Hematopoietic multipotent progenitor cell treated with erythropoietin and hydrocortisone succinate and interleukin-3 and kit ligand, for 17 days (in vitro differentiated cells): ENCODE results near the gene ANKRD10.

Experiments used
- DNase-seq: peaks from one replicate; pipeline ENCODE4 v3.0.0-alpha.2; 2015; ENCODE audit warnings: low spot score

ANKRD10 gene

GRCh38 chr13:110914331-110915056 lies 375 bp downstream of the ANKRD10 start:
- no peak for DNase-seq

GRCh38 chr13:110914081-110914330 lies 863 bp downstream of the ANKRD10 start:
- DNase-seq = peak; percentile 47

- DNase-seq = peak; percentile 26
Observed at GRCh38 chr13:110913322-110914080, 1.4 kb downstream of the ANKRD10 start.

- no peak for DNase-seq
Observed at GRCh38 chr13:110912651-110913051, 2.2 kb downstream of the ANKRD10 start.

- no peak for DNase-seq
Observed at GRCh38 chr13:110911880-110912279, 3.0 kb downstream of the ANKRD10 start.

- no peak for DNase-seq
Observed at GRCh38 chr13:110910013-110910890, 4.6 kb downstream of the ANKRD10 start.

- DNase-seq = no peak
Observed at GRCh38 chr13:110907951-110908898, 6.6 kb downstream of the ANKRD10 start.

GRCh38 chr13:110907301-110907700 lies 7.6 kb downstream of the ANKRD10 start:
- no peak for DNase-seq

GRCh38 chr13:110904748-110905147 lies 10.1 kb downstream of the ANKRD10 start:
- DNase-seq = no peak

GRCh38 chr13:110902370-110902769 lies 12.5 kb downstream of the ANKRD10 start:
- no peak for DNase-seq

GRCh38 chr13:110897521-110897920 lies 17.3 kb downstream of the ANKRD10 start:
- DNase-seq = no peak

GRCh38 chr13:110897014-110897413 lies 17.9 kb downstream of the ANKRD10 start:
- no peak for DNase-seq

- DNase-seq = no peak
Observed at GRCh38 chr13:110894086-110894485, 20.8 kb downstream of the ANKRD10 start.

GRCh38 chr13:110893571-110893970 lies 21.3 kb downstream of the ANKRD10 start:
- DNase-seq = no peak

- DNase-seq = no peak
Observed at GRCh38 chr13:110890279-110891165, 24.3 kb downstream of the ANKRD10 start.

GRCh38 chr13:110888390-110888789 lies 26.5 kb downstream of the ANKRD10 start:
- DNase-seq = no peak

GRCh38 chr13:110887597-110888333 lies 27.1 kb downstream of the ANKRD10 start:
- no peak for DNase-seq

- no peak for DNase-seq
Observed at GRCh38 chr13:110886870-110887596, 27.8 kb downstream of the ANKRD10 start.
